Right cardiac atrium (tissue), 5 donors: Measurements from ENCODE around the gene ACSF3. TPM values are rescaled to one million over a fixed set of nuclear protein-coding genes. Genes with fewer than 3 reads are reported as not detected.

Experiments used
- ATAC-seq, 2 donors: fragments of 200-7000 bp; cut with Tn5 transposase; one replicate each; pipeline versions ENCODE4 v1.8.0 to v1.9.1; 2020; ENCODE audit warnings: moderate library complexity in 2 of 2, mild to moderate bottlenecking in 1 of 2
- DNase-seq, 3 donors: peaks; one replicate each; pipeline ENCODE4 v3.0.0-alpha.2; 2020
- H3K27ac ChIP-seq: one replicate; pipeline ENCODE4 v1.5.1; 2013; ENCODE audit warnings: mild to moderate bottlenecking, low read length, control low read depth, moderate library complexity
- H3K27me3 ChIP-seq: one replicate; pipeline ENCODE4 v1.6.1; 2013; ENCODE audit not compliant: control insufficient read depth, insufficient read depth
- H3K4me1 ChIP-seq: one replicate; pipeline ENCODE4 v1.6.1; 2013; ENCODE audit warnings: low read length; ENCODE audit not compliant: control insufficient read depth, insufficient read depth
- H3K4me3 ChIP-seq: one replicate; pipeline ENCODE4 v1.5.1; 2013; ENCODE audit warnings: low read length, control low read depth
- H3K9me3 ChIP-seq: one replicate; pipeline ENCODE4 v1.6.1; 2013; ENCODE audit warnings: low read length; ENCODE audit not compliant: control insufficient read depth
- WGBS: extraction: QIAGEN DNeasy Blood & Tissue Kit; methylation state at CpG from one replicate; pipeline ENCODE4 v1.1.7; 2013; 5-methylcytosine and 5-hydroxymethylcytosine counted together
- intact Hi-C, 4 donors: fragments of 100-400 bp; cut with DNase I; formaldehyde crosslinking; loops; one replicate each; pipeline versions ENCODE4 v1.11.0 to v1.14.0; 2022 to 2023
- polyA plus RNA-seq: library from polyadenylated mRNA; stranded (reverse); fragments of 200-250 nt; gene quantifications from one replicate; pipeline ENCODE4 v1.2.3, GENCODE V29; 2013
- total RNA-seq, 4 donors: library from RNA; stranded (reverse); fragmentation: NEBNext Ultra II Directional; extraction: Animal tissue kit (Norgen Biotek cat#: 25700); gene quantifications; one replicate each; pipeline ENCODE4 v1.2.1, GENCODE V29; 2021
- donor health status: healthy with polysubstance abuse.
- donor health status: DM: no; HTN: yes; CAD: no.
- donor health status: DM: no; HTN: no; CAD: no.
- donor health status: DM: no; HTN: yes; CAD: no; lungs with severe emphysema.
- donor health status: DM: yes; HTN: yes; CAD: no.

The ACSF3 gene
- total and polyA plus RNA-seq, 5 donors = 13.9 to 22.4 (median 16.4) TPM

DNA sequence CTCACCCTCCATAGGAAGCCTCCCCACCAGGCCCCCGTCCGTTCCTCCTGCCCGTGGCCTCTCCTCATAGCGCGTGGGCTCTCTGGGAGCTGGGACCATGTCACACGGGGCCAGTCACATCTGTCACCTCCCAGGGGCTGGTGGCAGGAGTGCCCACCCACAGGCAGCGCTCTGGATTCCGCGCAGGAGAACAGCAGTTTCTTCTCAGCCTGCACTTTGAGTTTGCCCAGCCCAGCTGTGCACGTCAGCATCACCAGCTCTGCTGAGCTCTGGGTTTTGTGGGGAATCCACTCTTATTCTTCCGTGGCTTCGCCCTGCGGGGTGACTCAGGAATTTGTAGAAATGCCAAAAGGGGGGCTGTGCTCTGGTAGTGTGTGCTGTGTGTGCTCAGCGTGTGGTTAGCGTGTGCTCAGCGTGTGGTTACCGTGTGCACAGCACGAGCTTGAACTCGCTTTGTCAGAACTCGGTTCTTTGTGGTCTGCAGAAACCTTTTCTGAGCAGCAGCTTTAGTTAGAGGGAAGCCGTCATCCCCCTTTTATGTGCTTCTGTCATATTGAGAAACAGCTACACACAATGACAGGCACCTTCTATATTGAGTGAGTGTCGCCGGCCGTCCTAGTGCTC lies 3.2 kb downstream of the ACSF3 start:
- H3K27me3 ChIP-seq = no peaks in the 10 kb centered on the region
- intact Hi-C loops = loop anchor here in 1 of 4 donors (10.0 kb wide), 1 partner anchor 152 kb away; no protein-coding TSS in a partner anchor
- WGBS = 83% methylated on average over 24 of the region's 24 CpGs
- no peaks in the 10 kb centered on the region for H3K9me3 ChIP-seq
- DNase-seq (peak in 1 of 3 donors; percentile 34), ATAC-seq (no peak)
- no peak overlapping the region for H3K27ac ChIP-seq
- H3K4me3 ChIP-seq = no peak overlapping the region
- peaks cover 6% of the 10 kb centered on the region for H3K4me1 ChIP-seq

DNA sequence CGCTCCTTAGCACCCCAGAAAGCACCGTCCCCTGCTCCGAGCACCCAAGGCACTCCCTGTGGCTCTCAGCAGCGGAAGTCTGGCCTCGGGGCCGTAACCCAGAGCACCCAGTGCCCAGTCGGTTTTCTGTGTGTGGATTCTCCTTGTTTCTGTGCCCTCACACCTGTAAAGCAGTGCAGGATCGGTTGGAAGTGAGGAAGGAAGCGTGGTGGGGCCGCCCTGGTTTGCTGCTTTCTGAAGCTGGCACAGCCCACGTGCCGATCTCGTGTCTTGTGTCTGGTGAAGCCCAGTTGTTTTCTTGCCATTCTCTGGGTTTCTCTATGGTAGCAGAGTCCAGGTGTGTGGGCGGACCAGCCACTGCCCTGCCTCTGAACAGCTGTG lies 3.7 kb downstream of the ACSF3 start:
- Histone ChIP-seq H3K4me3 (no peak overlapping the region), H3K27me3 (no peaks in the 10 kb centered on the region), H3K9me3 (no peaks in the 10 kb centered on the region), H3K4me1 (peaks cover 6% of the 10 kb centered on the region), H3K27ac (no peak overlapping the region)
- 87% methylated on average over 14 of the region's 14 CpGs for WGBS
- peak in 2 of 3 donors; percentile 25 to 31 for DNase-seq
- no peak for ATAC-seq
- intact Hi-C loops = loop anchor here in 1 of 4 donors (10.0 kb wide), 1 partner anchor 153 kb away; no protein-coding TSS in a partner anchor

DNA sequence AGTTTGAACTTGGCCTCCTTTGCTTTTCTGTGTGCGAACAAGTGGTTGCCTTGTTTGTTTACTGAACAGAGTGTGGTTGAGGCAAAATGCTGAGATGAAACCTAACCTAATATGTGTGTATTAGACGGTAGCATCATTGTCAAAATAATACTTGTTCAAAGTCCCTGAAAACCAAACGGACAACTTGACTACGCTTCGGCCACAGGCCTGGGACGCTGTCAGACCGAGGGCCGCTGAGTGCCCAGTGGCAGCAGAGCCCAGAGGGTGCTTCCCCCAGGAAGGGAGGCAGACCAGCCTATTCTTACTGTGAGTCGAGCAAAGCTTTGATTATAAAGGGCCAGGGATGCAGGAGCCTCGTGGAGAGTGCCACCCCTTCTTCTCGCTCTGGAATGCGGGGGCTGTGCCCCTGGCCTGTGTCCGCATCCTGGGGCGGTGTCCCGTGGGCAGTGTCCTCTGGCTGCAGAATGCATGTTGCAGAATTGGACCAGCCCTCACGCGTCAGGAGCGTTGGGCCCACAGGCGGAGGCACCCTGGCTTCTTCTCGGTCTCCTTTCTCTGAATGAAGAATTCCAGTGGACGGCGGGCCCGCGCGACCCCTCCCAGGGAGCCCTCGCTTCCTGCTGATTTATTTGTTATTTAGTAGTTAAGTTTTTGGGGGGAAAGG lies 5.2 kb downstream of the ACSF3 start:
- no peak for ATAC-seq
- Histone ChIP-seq H3K4me3 (no peak overlapping the region), H3K4me1 (peaks cover 6% of the 10 kb centered on the region), H3K27ac (no peak overlapping the region), H3K9me3 (no peaks in the 10 kb centered on the region), H3K27me3 (no peaks in the 10 kb centered on the region)
- intact Hi-C loops = loop anchor here in 1 of 4 donors (10.0 kb wide), 1 partner anchor 154 kb away; no protein-coding TSS in a partner anchor
- 84% methylated on average over 26 of the region's 26 CpGs for WGBS
- DNase-seq = peak in 1 of 3 donors; percentile 59

DNA sequence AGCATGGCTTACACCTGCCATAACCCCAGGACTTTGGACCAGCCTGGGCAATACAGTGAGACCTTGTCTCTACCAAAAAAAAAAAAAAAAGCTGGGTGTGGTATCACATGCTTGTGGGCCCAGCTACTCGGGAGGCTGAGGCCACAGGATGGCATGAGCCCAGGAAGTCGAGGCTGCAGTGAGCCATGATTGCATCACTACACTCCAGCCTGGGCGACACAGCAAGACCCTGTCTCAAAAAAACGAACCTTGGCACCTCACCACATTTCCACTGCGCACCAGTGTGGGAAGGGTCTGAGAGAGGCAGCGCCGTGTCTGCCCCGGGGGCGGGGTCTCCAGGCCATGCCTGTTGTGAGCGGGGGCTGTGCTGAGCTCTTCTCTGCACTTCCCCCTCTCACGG lies 6.3 kb downstream of the ACSF3 start:
- intact Hi-C loops = loop anchor here in 1 of 4 donors (10.0 kb wide), 1 partner anchor 155 kb away; no protein-coding TSS in a partner anchor

DNA sequence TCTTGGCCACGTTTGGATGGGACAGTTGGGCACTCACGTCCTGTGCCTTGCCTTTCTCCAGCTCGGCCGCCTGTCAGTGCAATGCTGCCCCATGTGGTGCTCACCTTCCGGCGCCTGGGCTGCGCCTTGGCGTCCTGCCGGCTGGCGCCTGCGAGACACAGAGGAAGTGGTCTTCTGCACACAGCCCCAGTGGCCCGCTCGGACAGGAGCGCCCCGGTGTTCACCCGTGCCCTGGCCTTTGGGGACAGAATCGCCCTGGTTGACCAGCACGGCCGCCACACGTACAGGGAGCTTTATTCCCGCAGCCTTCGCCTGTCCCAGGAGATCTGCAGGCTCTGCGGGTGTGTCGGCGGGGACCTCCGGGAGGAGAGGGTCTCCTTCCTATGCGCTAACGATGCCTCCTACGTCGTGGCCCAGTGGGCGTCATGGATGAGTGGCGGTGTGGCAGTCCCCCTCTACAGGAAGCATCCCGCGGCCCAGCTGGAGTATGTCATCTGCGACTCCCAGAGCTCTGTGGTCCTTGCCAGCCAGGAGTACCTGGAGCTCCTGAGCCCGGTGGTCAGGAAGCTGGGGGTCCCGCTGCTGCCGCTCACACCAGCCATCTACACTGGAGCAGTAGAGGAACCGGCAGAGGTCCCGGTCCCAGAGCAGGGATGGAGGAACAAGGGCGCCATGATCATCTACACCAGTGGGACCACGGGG lies 7.1 kb downstream of the ACSF3 start:
- peak in 2 of 3 donors; percentile 36 to 51 for DNase-seq

More for the DNA sequence above, 6.3 kb downstream of the ACSF3 start:
- H3K27ac ChIP-seq = no peak overlapping the region
- no peaks in the 10 kb centered on the region for H3K9me3 ChIP-seq
- ATAC-seq (no peak), DNase-seq (peak in 2 of 3 donors; percentile 35 to 49)
- 62% methylated on average over 11 of the region's 11 CpGs for whole genome bisulfite sequencing
- H3K4me3 ChIP-seq = no peak overlapping the region
- H3K4me1 ChIP-seq = no peaks in the 10 kb centered on the region
- H3K27me3 ChIP-seq = no peaks in the 10 kb centered on the region

GRCh38 chr16:89101303-89102040 lies 7.8 kb downstream of the ACSF3 start:
- intact Hi-C loops = no loop called here
- no peaks in the 10 kb centered on the region for H3K9me3 ChIP-seq
- WGBS = 90% methylated on average over 37 of the region's 37 CpGs
- DNase-seq (peak in 2 of 3 donors; percentile 30 to 36), ATAC-seq (no peak)
- no peak overlapping the region for H3K27ac ChIP-seq
- H3K4me1 ChIP-seq = no peaks in the 10 kb centered on the region
- no peak overlapping the region for H3K4me3 ChIP-seq
- no peaks in the 10 kb centered on the region for H3K27me3 ChIP-seq

More for the DNA sequence above, 7.1 kb downstream of the ACSF3 start:
- Histone ChIP-seq H3K4me1 (no peaks in the 10 kb centered on the region), H3K27ac (no peak overlapping the region), H3K9me3 (no peaks in the 10 kb centered on the region), H3K27me3 (no peaks in the 10 kb centered on the region), H3K4me3 (no peak overlapping the region)
- WGBS = 86% methylated on average over 42 of the region's 42 CpGs
- intact Hi-C loops = no loop called here
- no peak for ATAC-seq

GRCh38 chr16:89102041-89102471 lies 8.4 kb downstream of the ACSF3 start:
- Histone ChIP-seq H3K4me1 (no peaks in the 10 kb centered on the region), H3K27me3 (no peaks in the 10 kb centered on the region), H3K9me3 (no peaks in the 10 kb centered on the region), H3K27ac (no peak overlapping the region), H3K4me3 (no peak overlapping the region)
- ATAC-seq = no peak
- peak in 1 of 3 donors; percentile 26 for DNase-seq
- intact Hi-C loops = no loop called here
- WGBS = 87% methylated on average over 14 of the region's 14 CpGs

GRCh38 chr16:89102481-89103073 lies 8.9 kb downstream of the ACSF3 start:
- ATAC-seq (no peak), DNase-seq (peak in 2 of 3 donors; percentile 39 to 50)
- no peak overlapping the region for H3K27ac ChIP-seq
- no peaks in the 10 kb centered on the region for H3K4me1 ChIP-seq
- H3K9me3 ChIP-seq = no peaks in the 10 kb centered on the region
- no peak overlapping the region for H3K4me3 ChIP-seq
- intact Hi-C loops = no loop called here
- no peaks in the 10 kb centered on the region for H3K27me3 ChIP-seq
- WGBS = 92% methylated on average over 27 of the region's 27 CpGs

DNA sequence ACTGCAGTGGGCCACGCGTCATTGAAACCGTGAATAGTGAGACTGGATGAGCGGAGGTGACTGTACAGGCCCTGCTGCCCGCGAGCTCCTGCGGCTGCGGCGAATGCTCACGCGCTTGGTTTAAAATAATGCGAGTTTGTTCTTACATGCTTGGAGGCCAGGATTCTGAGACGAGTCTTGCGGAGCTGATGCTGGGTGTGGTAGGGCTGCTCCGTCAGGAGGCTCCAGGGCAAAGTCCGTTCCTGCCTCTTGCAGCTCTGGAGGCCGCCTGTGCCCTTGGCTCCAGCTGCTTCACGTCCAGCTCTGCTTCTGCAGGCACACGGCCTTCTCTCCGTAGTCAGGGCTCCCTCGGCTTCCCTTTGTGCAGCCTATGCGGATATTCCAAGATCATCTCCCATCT lies 9.5 kb downstream of the ACSF3 start:
- H3K27ac ChIP-seq = no peak overlapping the region
- ATAC-seq (no peak), DNase-seq (peak in 1 of 3 donors; percentile 53)
- H3K27me3 ChIP-seq = no peaks in the 10 kb centered on the region
- no peak overlapping the region for H3K4me3 ChIP-seq
- WGBS = 96% methylated on average over 22 of the region's 22 CpGs
- no peaks in the 10 kb centered on the region for H3K9me3 ChIP-seq
- intact Hi-C loops = no loop called here
- H3K4me1 ChIP-seq = no peaks in the 10 kb centered on the region

DNA sequence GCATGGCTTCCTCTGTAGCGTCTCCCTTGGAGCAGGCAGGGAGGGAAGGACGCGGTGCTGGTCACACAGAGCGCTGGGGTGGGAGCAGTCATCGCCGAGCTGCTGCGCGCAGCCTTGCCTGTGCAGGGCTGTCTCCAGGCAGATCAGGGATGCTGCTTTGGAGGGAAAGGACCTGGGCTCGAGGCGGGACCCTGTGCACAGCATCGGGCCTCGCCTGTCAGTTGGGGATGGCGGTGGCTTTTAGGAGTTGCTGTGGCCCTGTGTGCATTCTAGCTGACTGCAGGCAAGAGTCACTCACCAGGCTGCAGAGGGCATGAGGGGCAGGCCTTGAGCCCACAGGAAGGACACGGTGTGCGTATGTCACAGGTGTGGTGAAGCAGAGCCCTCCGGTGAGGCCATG lies 10.1 kb downstream of the ACSF3 start:
- intact Hi-C loops = no loop called here
- no peak for DNase-seq
- H3K4me1 ChIP-seq = no peaks in the 10 kb centered on the region
- no peak overlapping the region for H3K27ac ChIP-seq
- WGBS = 86% methylated on average over 16 of the region's 16 CpGs
- H3K27me3 ChIP-seq = no peaks in the 10 kb centered on the region
- ATAC-seq = no peak
- H3K9me3 ChIP-seq = no peaks in the 10 kb centered on the region
- H3K4me3 ChIP-seq = no peak overlapping the region
